AG04450 (cell line): Measurements from ENCODE around the gene CXCR1. TPM values are rescaled to one million over a fixed set of nuclear protein-coding genes. Genes with fewer than 3 reads are reported as not detected.

Source experiments
- polyA plus RNA-seq: library from polyadenylated mRNA; depleted of rRNA; stranded (reverse); fragments of >200 nt; gene quantifications from 2 replicates; pipeline ENCODE4 v1.2.3, GENCODE V29; 2011; rRNA removed

CXCR1 gene
- polyA plus RNA-seq, 1 experiment: not detected

Other genes starting within 250 kb of the CXCR1 start
- 19.7 and 27.9 TPM in 2 replicates for gene TNS1, start 164.0 kb downstream of the CXCR1 start, polyA plus RNA-seq
- not detected in 2 replicates for gene RUFY4, start 97.7 kb downstream of the CXCR1 start, polyA plus RNA-seq
- gene CXCR2, start 40.9 kb downstream of the CXCR1 start, polyA plus RNA-seq: not detected in 2 replicates
- gene ARPC2, start 50.2 kb upstream of the CXCR1 start, polyA plus RNA-seq: 548 and 666 TPM in 2 replicates
- gene GPBAR1, start 94.1 kb upstream of the CXCR1 start, polyA plus RNA-seq: 0.05 TPM in 1 of 2 replicates, not detected in the other
- gene AAMP, start 103.2 kb upstream of the CXCR1 start, polyA plus RNA-seq: 51.6 and 55.1 TPM in 2 replicates
- 32.1 and 45.9 TPM in 2 replicates for gene PNKD, start 103.6 kb upstream of the CXCR1 start, polyA plus RNA-seq
- 91.4 and 105 TPM in 2 replicates for gene TMBIM1, start 125.5 kb upstream of the CXCR1 start, polyA plus RNA-seq
- not detected in 2 replicates for gene CATIP, start 189.9 kb upstream of the CXCR1 start, polyA plus RNA-seq
- gene SLC11A1, start 215.3 kb upstream of the CXCR1 start, polyA plus RNA-seq: 0.04 TPM in 1 of 2 replicates, not detected in the other
- gene CTDSP1, start 232.9 kb upstream of the CXCR1 start, polyA plus RNA-seq: 51.3 and 66.6 TPM in 2 replicates